Lung (tissue), 12 donors: Measurements from ENCODE around the gene MPHOSPH9. TPM values are rescaled to one million over a fixed set of nuclear protein-coding genes. Genes with fewer than 3 reads are reported as not detected.

Experiments
- ATAC-seq: fragments of 200-7000 bp; cut with Tn5 transposase; one replicate; pipeline ENCODE4 v1.9.1; 2020; ENCODE audit warnings: moderate number of reproducible peaks; ENCODE audit not compliant: insufficient read depth, low FRiP score
- DNase-seq, 3 donors: peaks; one replicate each; pipeline ENCODE4 v3.0.0-alpha.2; 2013 to 2017
- H3K27ac ChIP-seq, 2 donors: one replicate each; pipeline ENCODE4 v1.5.1; 2013; ENCODE audit warnings: mild to moderate bottlenecking in 2 of 2, moderate library complexity in 2 of 2, control low read depth in 1 of 2, inconsistent platforms in 1 of 2, low read depth in 1 of 2, low read length in 1 of 2
- H3K27me3 ChIP-seq, 3 donors: one replicate each; pipeline ENCODE4 v1.5.1; 2013; ENCODE audit warnings: low read length in 2 of 3; ENCODE audit not compliant: control insufficient read depth in 3 of 3, insufficient read depth in 3 of 3
- H3K36me3 ChIP-seq, 4 donors: one replicate each; pipeline ENCODE4 v1.5.1; 2013; ENCODE audit warnings: low read length in 4 of 4, mild to moderate bottlenecking in 1 of 4, moderate library complexity in 1 of 4; ENCODE audit not compliant: control insufficient read depth in 4 of 4, insufficient read depth in 4 of 4
- H3K4me1 ChIP-seq, 5 donors: one replicate each; pipeline ENCODE4 v1.5.1; 2013; ENCODE audit warnings: low read length in 5 of 5, mild to moderate bottlenecking in 2 of 5, moderate library complexity in 1 of 5; ENCODE audit not compliant: control insufficient read depth in 5 of 5, insufficient read depth in 5 of 5
- H3K4me3 ChIP-seq: one replicate; pipeline ENCODE4 v1.5.1; 2013; ENCODE audit warnings: mild to moderate bottlenecking, control low read depth, moderate library complexity
- H3K9ac ChIP-seq, 2 donors: one replicate each; pipeline ENCODE4 v1.5.1; 2013; ENCODE audit warnings: low read length in 2 of 2, control low read depth in 1 of 2; ENCODE audit not compliant: insufficient read depth in 1 of 2
- H3K9me3 ChIP-seq, 4 donors: one replicate each; pipeline ENCODE4 v1.5.1; 2013; ENCODE audit warnings: low read length in 3 of 4, mild to moderate bottlenecking in 1 of 4, moderate library complexity in 1 of 4; ENCODE audit not compliant: control insufficient read depth in 4 of 4, insufficient read depth in 3 of 4
- WGBS, 2 donors: extraction: QIAGEN DNeasy Blood & Tissue Kit; methylation state at CpG; one replicate each; pipeline ENCODE4 v1.1.7; 2013; 5-methylcytosine and 5-hydroxymethylcytosine counted together
- polyA plus RNA-seq, 2 donors: library from polyadenylated mRNA; stranded (reverse); fragments of 200-250 nt; gene quantifications; one replicate each; pipeline ENCODE4 v1.2.1, GENCODE V29; 2013
- total RNA-seq, 2 donors: library from RNA; depleted of rRNA in 1 of 2; stranded (reverse); fragments of >200 nt in 1 of 2; gene quantifications; one replicate each; pipeline ENCODE4 v1.2.1, GENCODE V29; 2014 to 2021
- TF ChIP-seq, protein P1 (sequence below): IDR thresholded peaks from 2 replicates; pipeline ENCODE4 v1.5.1; 2012; ENCODE audit warnings: mild to moderate bottlenecking; ENCODE audit errors: control extremely low read depth, extremely low read depth
- donor health status: control.
- donor health status: control.
- donor health status: Bipolar disorder and iron deficiency.
- donor health status: healthy.
- donor health status: DM: yes; HTN: yes; CAD: no.

The MPHOSPH9 gene
- total and polyA plus RNA-seq, 4 donors = 5.0 to 56.9 (median 12.4) TPM

DNA sequence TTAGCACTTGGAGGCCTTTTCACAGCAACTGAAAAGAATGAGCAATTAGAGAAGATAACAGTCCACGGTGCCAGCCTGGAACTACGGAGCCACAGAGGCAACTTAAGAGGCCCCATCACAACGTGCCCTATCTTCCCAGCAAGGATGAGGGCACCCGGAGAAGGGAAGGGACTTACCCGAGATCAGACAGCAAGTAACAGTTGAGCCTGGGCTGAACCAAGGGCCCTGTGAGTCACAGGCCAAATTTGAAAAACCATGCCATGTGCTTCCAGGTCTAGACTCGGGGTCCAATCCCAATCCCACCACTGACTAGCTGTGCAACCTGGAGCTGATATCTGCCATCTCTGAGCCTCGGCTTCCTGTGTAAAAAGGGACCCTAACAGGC lies 124.3 kb downstream of the MPHOSPH9 start:
- H3K9ac ChIP-seq = no peak overlapping the region
- peaks cover 0 to 11% (median 2%) of the 10 kb centered on the region in 4 donors for H3K36me3 ChIP-seq
- no peaks in the 10 kb centered on the region for H3K27me3 ChIP-seq
- H3K4me1 ChIP-seq = peaks cover 0 to 43% (median 4%) of the 10 kb centered on the region in 5 donors
- ATAC-seq = no peak
- TF ChIP-seq, protein P1, sequence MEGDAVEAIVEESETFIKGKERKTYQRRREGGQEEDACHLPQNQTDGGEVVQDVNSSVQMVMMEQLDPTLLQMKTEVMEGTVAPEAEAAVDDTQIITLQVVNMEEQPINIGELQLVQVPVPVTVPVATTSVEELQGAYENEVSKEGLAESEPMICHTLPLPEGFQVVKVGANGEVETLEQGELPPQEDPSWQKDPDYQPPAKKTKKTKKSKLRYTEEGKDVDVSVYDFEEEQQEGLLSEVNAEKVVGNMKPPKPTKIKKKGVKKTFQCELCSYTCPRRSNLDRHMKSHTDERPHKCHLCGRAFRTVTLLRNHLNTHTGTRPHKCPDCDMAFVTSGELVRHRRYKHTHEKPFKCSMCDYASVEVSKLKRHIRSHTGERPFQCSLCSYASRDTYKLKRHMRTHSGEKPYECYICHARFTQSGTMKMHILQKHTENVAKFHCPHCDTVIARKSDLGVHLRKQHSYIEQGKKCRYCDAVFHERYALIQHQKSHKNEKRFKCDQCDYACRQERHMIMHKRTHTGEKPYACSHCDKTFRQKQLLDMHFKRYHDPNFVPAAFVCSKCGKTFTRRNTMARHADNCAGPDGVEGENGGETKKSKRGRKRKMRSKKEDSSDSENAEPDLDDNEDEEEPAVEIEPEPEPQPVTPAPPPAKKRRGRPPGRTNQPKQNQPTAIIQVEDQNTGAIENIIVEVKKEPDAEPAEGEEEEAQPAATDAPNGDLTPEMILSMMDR = no peak
- H3K4me3 ChIP-seq = no peak overlapping the region
- DNase-seq = no peak
- peak overlapping the region; percentile 69 to 78 for H3K27ac ChIP-seq
- no peaks in the 10 kb centered on the region for H3K9me3 ChIP-seq
- WGBS, 2 donors = 87 to 93% methylated on average over 7 of the region's 7 CpGs

DNA sequence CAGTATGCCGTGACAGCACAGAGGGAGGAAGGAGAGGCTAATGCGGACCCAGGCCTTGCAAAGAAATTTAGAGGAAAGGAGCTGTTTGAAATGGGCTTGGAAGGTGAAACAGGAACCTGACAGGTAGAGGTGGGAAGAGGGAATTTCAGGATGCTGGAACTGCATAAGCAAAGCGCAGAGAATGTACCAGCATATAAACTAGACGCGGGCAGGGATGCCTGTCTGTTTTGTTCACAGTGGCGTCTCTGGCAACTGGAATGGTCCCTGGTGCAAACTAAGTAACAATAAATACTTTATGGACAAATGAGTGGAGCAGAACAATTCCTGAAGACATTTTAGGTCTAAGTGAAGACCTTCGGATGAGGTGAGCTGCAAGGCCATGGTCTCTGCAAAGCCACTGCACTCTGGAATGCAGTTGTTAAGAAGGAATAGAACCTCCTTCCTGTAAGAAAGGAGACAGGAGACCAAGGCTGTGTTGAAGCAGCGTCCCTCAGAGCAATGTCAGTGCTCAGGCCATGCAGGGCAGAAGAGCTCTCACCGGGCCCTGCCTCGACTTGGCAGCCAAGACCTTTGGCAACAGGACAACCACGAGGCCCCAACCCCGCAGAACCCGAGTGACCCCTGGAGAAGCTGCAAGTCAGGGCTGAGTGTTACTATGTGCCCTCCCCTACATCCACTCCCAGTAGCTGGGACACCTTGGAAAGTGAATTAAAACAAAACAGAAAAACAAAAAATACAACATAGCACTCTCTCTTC lies 124.8 kb downstream of the MPHOSPH9 start:
- no peak overlapping the region for H3K4me3 ChIP-seq
- TF ChIP-seq, protein P1 = no peak
- H3K9me3 ChIP-seq = no peaks in the 10 kb centered on the region
- H3K4me1 ChIP-seq = peaks cover 0 to 47% (median 4%) of the 10 kb centered on the region in 5 donors
- no peak overlapping the region for H3K9ac ChIP-seq
- no peak for DNase-seq
- WGBS, 2 donors = 68 to 80% methylated on average over 13 of the region's 13 CpGs
- H3K27ac ChIP-seq = peak overlapping the region; percentile 69 to 78
- H3K27me3 ChIP-seq = no peaks in the 10 kb centered on the region
- no peak for ATAC-seq
- H3K36me3 ChIP-seq = peaks cover 0 to 11% (median 2%) of the 10 kb centered on the region in 4 donors

DNA sequence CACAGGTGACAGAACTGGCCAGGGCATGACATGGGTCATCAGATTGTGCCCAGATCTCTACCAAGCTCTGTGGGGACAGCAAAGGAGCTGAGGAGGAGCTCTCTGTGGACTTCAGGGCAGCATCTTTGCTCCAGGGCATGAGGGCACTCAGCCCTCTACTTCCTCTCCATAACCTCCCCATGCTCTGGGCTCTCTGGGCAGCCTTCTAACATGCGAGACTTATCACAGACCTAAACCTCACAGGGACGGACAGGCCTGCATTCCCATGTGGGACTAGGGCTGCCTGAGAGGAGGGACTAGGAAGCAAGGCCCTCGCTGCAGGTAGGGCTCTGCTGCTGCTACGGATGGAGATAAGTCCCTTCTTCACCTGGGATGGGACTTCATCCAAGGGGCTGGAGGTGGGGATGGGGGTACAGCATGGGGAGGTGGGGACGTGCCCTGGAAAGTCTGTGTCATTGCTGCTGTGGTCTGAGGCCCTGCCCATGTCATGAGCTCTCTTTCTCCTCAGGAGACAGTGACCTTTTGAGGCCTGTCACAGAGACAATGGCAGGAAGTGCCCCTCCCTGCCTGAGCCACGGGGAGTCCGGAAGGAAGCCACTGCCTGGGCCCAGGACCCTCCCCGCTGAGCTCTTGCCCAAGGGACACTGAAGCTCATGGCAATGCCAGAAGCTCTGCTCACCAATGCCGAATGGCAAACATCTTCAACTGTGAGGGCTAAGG lies 126.1 kb downstream of the MPHOSPH9 start:
- Histone ChIP-seq H3K4me1 (peaks cover 0 to 49% (median 0%) of the 10 kb centered on the region in 5 donors), H3K9ac (peak overlapping the region in 1 of 2 donors; percentile 16), H3K27me3 (no peaks in the 10 kb centered on the region), H3K36me3 (peaks cover 0 to 11% (median 2%) of the 10 kb centered on the region in 4 donors), H3K27ac (peak overlapping the region; percentile 69 to 78), H3K4me3 (no peak overlapping the region), H3K9me3 (no peaks in the 10 kb centered on the region)
- TF ChIP-seq, protein P1 = no peak
- peak in 1 of 3 donors; percentile 56 for DNase-seq
- 26 to 51% methylated on average over 9 of the region's 9 CpGs for WGBS, 2 donors
- no peak for ATAC-seq
